Measurements from ENCODE around the gene OVCA2.

DNA sequence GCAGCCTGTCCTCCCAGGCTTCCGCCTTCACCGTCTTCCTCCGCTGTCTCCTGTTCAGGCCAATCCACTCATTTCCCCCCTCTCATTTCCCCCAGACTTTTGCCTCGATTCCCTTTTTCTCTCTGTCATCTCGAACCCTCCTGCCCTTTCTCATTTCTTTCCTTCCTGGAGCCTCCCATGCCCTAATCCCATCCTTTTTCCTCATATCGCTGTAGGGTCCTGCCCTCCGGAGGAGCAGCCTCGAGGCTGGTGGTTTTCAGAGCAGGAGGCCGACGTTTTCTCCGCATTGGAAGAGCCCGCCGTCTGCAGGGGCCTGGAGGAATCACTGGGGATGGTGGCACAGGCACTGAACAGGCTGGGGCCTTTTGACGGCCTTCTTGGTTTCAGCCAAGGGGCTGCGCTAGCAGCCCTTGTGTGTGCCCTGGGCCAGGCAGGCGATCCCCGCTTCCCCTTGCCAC, 597 bp downstream of the OVCA2 start:
- TF ChIP-seq CTCF (IDR thresholded peaks at IDR 0.05) (no peak), CEBPB (IDR thresholded peaks at IDR 0.05) (no peak), KDM1A (IDR thresholded peaks at IDR 0.05; ENCODE audit: low read depth) (no peak), TP53 (CRISPR knock-in tag; IDR thresholded peaks at IDR 0.05) (no peak), CHD2 (IDR thresholded peaks at IDR 0.05; ENCODE audit: low read length, partially characterized antibody) (no peak), RCOR1 (IDR thresholded peaks at IDR 0.05; ENCODE audit: low read depth, low read length) (no peak), HDAC2 (IDR thresholded peaks at IDR 0.05) (no peak), RNF2 (IDR thresholded peaks at IDR 0.05; ENCODE audit: borderline replicate concordance, low read depth) (no peak), POLR2A (IDR thresholded peaks at IDR 0.05; ENCODE audit: low read length) (no peak), PBX3 (IDR thresholded peaks at IDR 0.05) (no peak)
- TF ChIP-seq, protein P1, sequence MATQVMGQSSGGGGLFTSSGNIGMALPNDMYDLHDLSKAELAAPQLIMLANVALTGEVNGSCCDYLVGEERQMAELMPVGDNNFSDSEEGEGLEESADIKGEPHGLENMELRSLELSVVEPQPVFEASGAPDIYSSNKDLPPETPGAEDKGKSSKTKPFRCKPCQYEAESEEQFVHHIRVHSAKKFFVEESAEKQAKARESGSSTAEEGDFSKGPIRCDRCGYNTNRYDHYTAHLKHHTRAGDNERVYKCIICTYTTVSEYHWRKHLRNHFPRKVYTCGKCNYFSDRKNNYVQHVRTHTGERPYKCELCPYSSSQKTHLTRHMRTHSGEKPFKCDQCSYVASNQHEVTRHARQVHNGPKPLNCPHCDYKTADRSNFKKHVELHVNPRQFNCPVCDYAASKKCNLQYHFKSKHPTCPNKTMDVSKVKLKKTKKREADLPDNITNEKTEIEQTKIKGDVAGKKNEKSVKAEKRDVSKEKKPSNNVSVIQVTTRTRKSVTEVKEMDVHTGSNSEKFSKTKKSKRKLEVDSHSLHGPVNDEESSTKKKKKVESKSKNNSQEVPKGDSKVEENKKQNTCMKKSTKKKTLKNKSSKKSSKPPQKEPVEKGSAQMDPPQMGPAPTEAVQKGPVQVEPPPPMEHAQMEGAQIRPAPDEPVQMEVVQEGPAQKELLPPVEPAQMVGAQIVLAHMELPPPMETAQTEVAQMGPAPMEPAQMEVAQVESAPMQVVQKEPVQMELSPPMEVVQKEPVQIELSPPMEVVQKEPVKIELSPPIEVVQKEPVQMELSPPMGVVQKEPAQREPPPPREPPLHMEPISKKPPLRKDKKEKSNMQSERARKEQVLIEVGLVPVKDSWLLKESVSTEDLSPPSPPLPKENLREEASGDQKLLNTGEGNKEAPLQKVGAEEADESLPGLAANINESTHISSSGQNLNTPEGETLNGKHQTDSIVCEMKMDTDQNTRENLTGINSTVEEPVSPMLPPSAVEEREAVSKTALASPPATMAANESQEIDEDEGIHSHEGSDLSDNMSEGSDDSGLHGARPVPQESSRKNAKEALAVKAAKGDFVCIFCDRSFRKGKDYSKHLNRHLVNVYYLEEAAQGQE (IDR thresholded peaks at IDR 0.05), result no peak; the same call in 1 of the 2 replicates
- TF ChIP-seq, protein P2, sequence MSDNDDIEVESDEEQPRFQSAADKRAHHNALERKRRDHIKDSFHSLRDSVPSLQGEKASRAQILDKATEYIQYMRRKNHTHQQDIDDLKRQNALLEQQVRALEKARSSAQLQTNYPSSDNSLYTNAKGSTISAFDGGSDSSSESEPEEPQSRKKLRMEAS (IDR thresholded peaks at IDR 0.05), result 0 out of 2 replicates have a peak, but pooled peaks have one; percentile 0

All from A549 (cell line).